Measurements from ENCODE around the gene BDP1. TPM values are rescaled to one million over a fixed set of nuclear protein-coding genes. Genes with fewer than 3 reads are reported as not detected.

Gene BDP1
- total RNA-seq, 1 experiment from 2014 or later = 18.4 TPM

DNA sequence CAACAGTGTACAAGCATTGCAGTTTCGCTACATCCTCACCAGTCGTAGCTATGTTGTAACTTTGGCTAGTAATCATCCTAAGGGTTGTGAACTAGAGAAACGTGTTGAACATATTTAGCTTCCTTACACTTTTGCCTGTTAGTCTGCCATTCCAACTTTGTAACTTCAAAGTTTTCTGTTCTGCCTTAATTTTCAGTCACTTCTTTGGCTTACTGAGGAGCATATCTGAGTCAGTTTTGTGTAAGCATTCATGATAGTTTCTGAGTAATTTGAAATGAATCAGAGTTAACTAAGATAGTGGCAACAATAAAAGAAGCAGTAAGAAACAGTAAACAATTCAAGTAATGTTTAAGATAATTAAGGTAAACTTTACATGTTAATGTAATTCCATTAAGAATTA, 72.8 kb downstream of the BDP1 start:
- no peaks in the 10 kb centered on the region for H3K9me3 ChIP-seq (ENCODE audit: low read length)
- H2AFZ ChIP-seq (ENCODE audit: low read length) = no peak overlapping the region
- H3F3A ChIP-seq (ENCODE audit: low read length, unreplicated experiment) = no peaks in the 10 kb centered on the region
- no peak overlapping the region for H3K4me2 ChIP-seq (ENCODE audit: low read length)
- peak; percentile 49 for ATAC-seq
- POLR2A ChIA-PET (ENCODE audit: unreplicated experiment) = no interaction called here
- no peaks in the 10 kb centered on the region for H3K27me3 ChIP-seq (ENCODE audit: low read length)
- H3K4me3 ChIP-seq (ENCODE audit: low read length) = no peak overlapping the region
- H3K4me1 ChIP-seq (ENCODE audit: insufficient read depth, low read length) = peaks cover 8% of the 10 kb centered on the region
- CTCF ChIA-PET = no interaction called here
- peak; percentile 17 for DNase-seq
- H3K79me2 ChIP-seq (ENCODE audit: low read length) = no peaks in the 10 kb centered on the region
- intact Hi-C loops (cut with micrococcal nuclease) = no loop called here
- TF ChIP-seq, protein P1, sequence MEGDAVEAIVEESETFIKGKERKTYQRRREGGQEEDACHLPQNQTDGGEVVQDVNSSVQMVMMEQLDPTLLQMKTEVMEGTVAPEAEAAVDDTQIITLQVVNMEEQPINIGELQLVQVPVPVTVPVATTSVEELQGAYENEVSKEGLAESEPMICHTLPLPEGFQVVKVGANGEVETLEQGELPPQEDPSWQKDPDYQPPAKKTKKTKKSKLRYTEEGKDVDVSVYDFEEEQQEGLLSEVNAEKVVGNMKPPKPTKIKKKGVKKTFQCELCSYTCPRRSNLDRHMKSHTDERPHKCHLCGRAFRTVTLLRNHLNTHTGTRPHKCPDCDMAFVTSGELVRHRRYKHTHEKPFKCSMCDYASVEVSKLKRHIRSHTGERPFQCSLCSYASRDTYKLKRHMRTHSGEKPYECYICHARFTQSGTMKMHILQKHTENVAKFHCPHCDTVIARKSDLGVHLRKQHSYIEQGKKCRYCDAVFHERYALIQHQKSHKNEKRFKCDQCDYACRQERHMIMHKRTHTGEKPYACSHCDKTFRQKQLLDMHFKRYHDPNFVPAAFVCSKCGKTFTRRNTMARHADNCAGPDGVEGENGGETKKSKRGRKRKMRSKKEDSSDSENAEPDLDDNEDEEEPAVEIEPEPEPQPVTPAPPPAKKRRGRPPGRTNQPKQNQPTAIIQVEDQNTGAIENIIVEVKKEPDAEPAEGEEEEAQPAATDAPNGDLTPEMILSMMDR (conservative IDR thresholded peaks at IDR 0.05; ENCODE audit: low read depth, low read length) = no peak
- no peak for TF ChIP-seq EZH2 (IDR thresholded peaks at IDR 0.05; ENCODE audit: low read length, unreplicated experiment)
- TF ChIP-seq EZH2phosphoT487 (IDR thresholded peaks at IDR 0.05; ENCODE audit: borderline replicate concordance, low read length) = no peak
- peaks cover 10% of the 10 kb centered on the region; the same call in 1 of the 2 replicates for H3K36me3 ChIP-seq (ENCODE audit: low read depth, low read length)
- no peaks in the 10 kb centered on the region for H3K9me2 ChIP-seq (replicated peaks; ENCODE audit: low read length)
- no peak overlapping the region for H3K9ac ChIP-seq (ENCODE audit: low read length)
- no TSS peak for BruUV-seq (replicated peaks)
- no peak overlapping the region for H3K27ac ChIP-seq (ENCODE audit: low read length)
- no peaks in the 10 kb centered on the region for H4K20me1 ChIP-seq (ENCODE audit: low read length)

DNA sequence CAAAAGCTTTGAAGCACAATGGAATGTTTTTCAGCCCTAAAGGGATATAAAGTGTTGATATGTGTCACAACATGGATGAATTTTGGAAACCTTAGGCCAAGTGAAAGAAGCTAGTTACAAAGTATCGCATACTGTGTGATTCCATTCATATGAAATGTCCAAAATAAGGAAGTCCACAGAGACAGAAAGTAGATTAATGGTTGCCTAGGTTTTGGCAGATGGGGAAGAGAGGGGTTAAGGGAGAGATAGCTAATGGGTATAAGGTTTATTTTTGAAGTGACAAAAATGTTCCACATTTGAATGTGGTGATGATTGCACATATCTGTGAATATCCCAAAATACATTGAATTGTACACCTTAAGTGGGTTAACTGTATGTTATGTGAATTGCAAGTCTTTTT, 74.2 kb downstream of the BDP1 start:
- TF ChIP-seq EZH2phosphoT487 (IDR thresholded peaks at IDR 0.05; ENCODE audit: borderline replicate concordance, low read length) (no peak), EZH2 (IDR thresholded peaks at IDR 0.05; ENCODE audit: low read length, unreplicated experiment) (no peak)
- TF ChIP-seq, protein P1 (conservative IDR thresholded peaks at IDR 0.05; ENCODE audit: low read depth, low read length) = no peak
- Histone ChIP-seq H3K4me3 (ENCODE audit: low read length) (no peak overlapping the region), H3K36me3 (ENCODE audit: low read depth, low read length) (peaks cover 7% of the 10 kb centered on the region), H3F3A (ENCODE audit: low read length, unreplicated experiment) (no peaks in the 10 kb centered on the region), H2AFZ (ENCODE audit: low read length) (no peak overlapping the region), H4K20me1 (ENCODE audit: low read length) (0 out of 2 replicates have a peak, but pooled peaks cover 4% of the 10 kb centered on the region), H3K4me2 (ENCODE audit: low read length) (no peak overlapping the region), H3K9me3 (ENCODE audit: low read length) (no peaks in the 10 kb centered on the region), H3K27ac (ENCODE audit: low read length) (no peak overlapping the region), H3K9me2 (replicated peaks; ENCODE audit: low read length) (no peaks in the 10 kb centered on the region), H3K27me3 (ENCODE audit: low read length) (no peaks in the 10 kb centered on the region), H3K9ac (ENCODE audit: low read length) (no peak overlapping the region), H3K79me2 (ENCODE audit: low read length) (0 out of 2 replicates have a peak, but pooled peaks cover 3% of the 10 kb centered on the region), H3K4me1 (ENCODE audit: insufficient read depth, low read length) (peaks cover 11% of the 10 kb centered on the region)
- POLR2A ChIA-PET (ENCODE audit: unreplicated experiment) = no interaction called here
- no TSS peak for BruUV-seq (replicated peaks)
- intact Hi-C loops (cut with micrococcal nuclease) = loop anchor here (10.0 kb wide), 1 partner anchor 225 kb away; no protein-coding TSS in a partner anchor
- ATAC-seq (no peak), DNase-seq (no peak)
- CTCF ChIA-PET = no interaction called here

DNA sequence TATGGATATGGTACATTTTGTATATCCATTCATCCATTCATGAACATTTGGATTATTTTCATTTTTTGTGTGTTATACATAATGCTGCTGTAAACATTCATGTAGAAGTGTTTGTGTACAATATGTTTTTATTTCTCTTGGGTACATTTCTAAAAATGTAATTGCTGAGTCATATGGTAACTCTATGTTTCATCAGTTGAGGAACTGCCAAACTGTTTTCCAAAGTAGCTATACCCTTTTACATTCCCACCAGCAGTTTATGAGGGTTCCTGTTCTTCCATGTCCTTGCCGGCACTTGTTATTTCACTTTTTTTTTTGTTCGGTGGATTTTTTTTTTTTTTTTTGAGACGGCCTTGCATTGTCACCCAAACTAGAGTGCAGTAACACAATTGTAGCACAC, 77.7 kb downstream of the BDP1 start:
- Histone ChIP-seq H3K9me3 (ENCODE audit: low read length) (no peaks in the 10 kb centered on the region), H3F3A (ENCODE audit: low read length, unreplicated experiment) (no peaks in the 10 kb centered on the region), H3K27me3 (ENCODE audit: low read length) (no peaks in the 10 kb centered on the region), H3K4me2 (ENCODE audit: low read length) (no peak overlapping the region), H3K9me2 (replicated peaks; ENCODE audit: low read length) (no peaks in the 10 kb centered on the region), H2AFZ (ENCODE audit: low read length) (no peak overlapping the region), H3K27ac (ENCODE audit: low read length) (peak overlapping the region; percentile 37), H3K4me3 (ENCODE audit: low read length) (no peak overlapping the region), H4K20me1 (ENCODE audit: low read length) (0 out of 2 replicates have a peak, but pooled peaks cover 4% of the 10 kb centered on the region), H3K79me2 (ENCODE audit: low read length) (0 out of 2 replicates have a peak, but pooled peaks cover 3% of the 10 kb centered on the region), H3K4me1 (ENCODE audit: insufficient read depth, low read length) (peaks cover 11% of the 10 kb centered on the region), H3K9ac (ENCODE audit: low read length) (no peak overlapping the region), H3K36me3 (ENCODE audit: low read depth, low read length) (peaks cover 14% of the 10 kb centered on the region)
- intact Hi-C loops (cut with micrococcal nuclease) = loop anchor here (10.0 kb wide), 1 partner anchor 222 kb away; no protein-coding TSS in a partner anchor
- TF ChIP-seq EZH2phosphoT487 (IDR thresholded peaks at IDR 0.05; ENCODE audit: borderline replicate concordance, low read length) (no peak), EZH2 (IDR thresholded peaks at IDR 0.05; ENCODE audit: low read length, unreplicated experiment) (no peak)
- TF ChIP-seq, protein P1 (conservative IDR thresholded peaks at IDR 0.05; ENCODE audit: low read depth, low read length) = no peak
- POLR2A ChIA-PET (ENCODE audit: unreplicated experiment) = no interaction called here
- ATAC-seq (peak; percentile 76), DNase-seq (peak; percentile 31)
- CTCF ChIA-PET = no interaction called here
- no TSS peak for BruUV-seq (replicated peaks)
